K562 (cell line): Measurements from ENCODE around the gene ADD1. TPM values are rescaled to one million over a fixed set of nuclear protein-coding genes. Genes with fewer than 3 reads are reported as not detected.
A peak's percentile ranks its signal among the peaks of the same experiment; 100 is the strongest.

Experiments
- CREBBP ChIP-seq: IDR thresholded peaks from one replicate; pipeline ENCODE4 v1.6.1; 2012; ENCODE audit warnings: low read depth, mild to moderate bottlenecking, control low read depth, inconsistent platforms, low read length
- ESRRB ChIP-seq: fragments of 250-450 bp; sonication (Bioruptor Pico); IDR thresholded peaks from 2 replicates; pipeline ENCODE4 v1.5.0; 2020; ENCODE audit warnings: mild to moderate bottlenecking, moderate library complexity, borderline replicate concordance
- ETV6 ChIP-seq, 3 experiments: fragments of 150-350 bp in 1 of 3; sonication (generic) in 1 of 3; formaldehyde crosslinking in 1 of 3; IDR thresholded peaks; 2 replicates each; pipeline versions ENCODE4 v1.6.1 to v1.8.0; 2014 to 2022; ENCODE audit warnings: borderline replicate concordance in 2 of 3, low read depth in 2 of 3, antibody characterized with exemption in 1 of 3, low read length in 1 of 3, mild to moderate bottlenecking in 1 of 3, missing genetic modification reagents in 1 of 3
- FOXP1 ChIP-seq: sonication (generic); formaldehyde crosslinking; IDR thresholded peaks from 2 replicates; pipeline ENCODE4 v1.8.0; 2022; ENCODE audit warnings: mild to moderate bottlenecking, missing genetic modification reagents
- L3MBTL2 ChIP-seq: fragments of 450-650 bp; IDR thresholded peaks from 2 replicates; pipeline ENCODE4 v1.6.1; 2016; ENCODE audit warnings: mild to moderate bottlenecking, moderate library complexity
- MAFG ChIP-seq: fragments of 450-650 bp; conservative IDR thresholded peaks from 2 replicates; pipeline ENCODE4 v1.6.1; 2016; ENCODE audit warnings: missing genetic modification characterization, missing compliant biosample characterization
- POLR2AphosphoS2 ChIP-seq: IDR thresholded peaks from 2 replicates; pipeline ENCODE4 v1.6.1; 2012; ENCODE audit warnings: low read length, improper control_type of control experiment
- POLR2G ChIP-seq: fragments of 200-400 bp; formaldehyde crosslinking; IDR thresholded peaks from 2 replicates; pipeline ENCODE4 v1.6.1; 2017; ENCODE audit warnings: low read depth, mild to moderate bottlenecking, antibody characterized with exemption, low read length, moderate library complexity
- RBFOX2 ChIP-seq: fragments of 200-400 bp; formaldehyde crosslinking; IDR thresholded peaks from 2 replicates; pipeline ENCODE4 v1.6.1; 2017; ENCODE audit warnings: low read depth, mild to moderate bottlenecking, low read length, moderate library complexity
- RBM15 ChIP-seq: fragments of 200-400 bp; formaldehyde crosslinking; IDR thresholded peaks from 2 replicates; pipeline ENCODE4 v1.6.1; 2018; ENCODE audit warnings: mild to moderate bottlenecking, low read length, moderate library complexity; ENCODE audit not compliant: insufficient read depth
- TCF3 ChIP-seq: sonication (generic); formaldehyde crosslinking; IDR thresholded peaks from 2 replicates; pipeline ENCODE4 v1.4.0; 2020; ENCODE audit warnings: mild to moderate bottlenecking, missing genetic modification reagents
- ZNF707 ChIP-seq: fragments of 250-450 bp; sonication (Bioruptor Pico); conservative IDR thresholded peaks from 2 replicates; pipeline ENCODE4 v1.8.0; 2022; ENCODE audit warnings: inconsistent platforms, mild to moderate bottlenecking, moderate library complexity
- ZNF766 ChIP-seq: fragments of 200-800 bp; sonication (Bioruptor generic); conservative IDR thresholded peaks from 2 replicates; pipeline ENCODE4 v1.6.1; 2016; ENCODE audit warnings: missing genetic modification characterization, missing compliant biosample characterization
- ZSCAN29 ChIP-seq: fragments of 450-650 bp; IDR thresholded peaks from 2 replicates; pipeline ENCODE4 v1.6.1; 2017
- polyA plus RNA-seq, 8 experiments: library from polyadenylated mRNA; depleted of rRNA in 4 of 8; stranded (reverse) in 5 of 8; unstranded in 3 of 8; fragments of >200 nt; fragmentation: Nextera tagmentation in 2 of 8; fragmentation: Illumina TruSeq in 1 of 8; extraction: Ambion mirVana in 2 of 8; extraction: Trizol in 1 of 8; gene quantifications; 2 replicates each; pipeline versions ENCODE4 v1.2.1 to v1.2.3, GENCODE V29; 2011 to 2014; ENCODE audit warnings: inconsistent platforms in 1 of 8, missing spikeins in 1 of 8
- total RNA-seq, 7 experiments: library from RNA; depleted of rRNA in 6 of 7; stranded (reverse); fragments of >200 nt in 6 of 7; fragmentation: Illumina TruSeq in 2 of 7; extraction: Trizol in 2 of 7; gene quantifications; 2 replicates each; pipeline versions ENCODE4 v1.2.1 to v1.2.3, GENCODE V29; 2011 to 2021; ENCODE audit warnings: low replicate concordance in 1 of 7
- TF ChIP-seq, protein P1 (sequence below): sonication (generic); formaldehyde crosslinking; IDR thresholded peaks from 2 replicates; pipeline ENCODE4 v1.8.1; 2023; ENCODE audit warnings: mild to moderate bottlenecking, missing genetic modification reagents

Gene ADD1
- total and polyA plus RNA-seq, 9 of the 15 experiments (the other 6 are each of a cell fraction or from before 2014, with no cell fraction given), result 17.5 to 153 (median 74.0) TPM

DNA sequence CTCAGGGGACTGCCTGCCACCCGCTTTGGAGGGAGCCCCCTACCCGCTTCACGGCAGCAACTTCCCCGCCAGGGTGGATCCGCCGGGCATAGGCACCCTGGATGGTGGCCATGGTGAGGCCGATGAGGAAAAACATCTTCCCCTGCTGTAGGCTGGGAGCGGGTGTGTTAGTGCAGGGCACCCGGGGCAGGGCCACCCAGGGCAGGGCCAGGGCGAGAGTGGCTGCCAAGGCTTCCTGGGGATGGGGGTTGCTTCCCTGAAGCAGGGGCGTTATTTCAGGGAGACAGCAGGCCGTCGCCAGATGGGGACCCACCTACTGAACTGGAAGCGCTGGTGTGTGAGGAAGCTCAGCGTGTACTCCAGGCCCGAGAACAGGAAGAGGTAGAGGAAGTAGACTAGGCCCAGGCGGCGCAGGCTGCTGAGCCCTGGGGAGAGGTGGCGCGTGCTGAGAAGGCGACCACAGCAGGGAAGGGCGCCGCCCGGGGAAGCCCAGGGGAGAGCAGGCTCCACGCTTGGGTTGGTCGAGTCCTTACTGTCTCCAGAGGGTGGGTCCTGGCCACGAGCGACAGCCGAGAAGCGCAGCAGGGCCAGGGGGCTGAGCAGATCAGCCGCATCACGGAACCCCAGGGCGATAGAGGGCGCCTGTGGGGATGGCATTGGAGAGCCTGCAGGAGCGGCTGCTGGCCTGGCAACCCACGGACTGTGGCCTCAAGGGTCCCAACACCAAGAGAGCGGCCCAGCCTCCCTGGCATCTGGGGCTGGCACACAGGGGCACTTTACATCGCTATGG is 88.1 kb downstream of the ADD1 start (continued):
- TF ChIP-seq MAFG (tag) (no peak), L3MBTL2 (no peak), ZNF766 (no peak), RBM15 (no peak), ETV6 (IDR thresholded peaks at IDR 0.05; ENCODE audit: borderline replicate concordance in 1 of 2, low read depth in 2 of 2, low read length in 1 of 2) (0 out of 4 replicates have a peak, but pooled peaks of 1 of the 2 experiments have one; percentile 23), ETV6 (CRISPR knock-in tag; IDR thresholded peaks at IDR 0.05; ENCODE audit: borderline replicate concordance) (no peak), ZNF707 (CRISPR knock-in tag) (no peak), POLR2G (peak; percentile 67), TCF3 (CRISPR knock-in tag) (no peak), CREBBP (no peak), FOXP1 (no peak), ZSCAN29 (no peak), POLR2AphosphoS2 (no peak), RBFOX2 (peak; percentile 13), ESRRB (no peak)
- TF ChIP-seq, protein P1, sequence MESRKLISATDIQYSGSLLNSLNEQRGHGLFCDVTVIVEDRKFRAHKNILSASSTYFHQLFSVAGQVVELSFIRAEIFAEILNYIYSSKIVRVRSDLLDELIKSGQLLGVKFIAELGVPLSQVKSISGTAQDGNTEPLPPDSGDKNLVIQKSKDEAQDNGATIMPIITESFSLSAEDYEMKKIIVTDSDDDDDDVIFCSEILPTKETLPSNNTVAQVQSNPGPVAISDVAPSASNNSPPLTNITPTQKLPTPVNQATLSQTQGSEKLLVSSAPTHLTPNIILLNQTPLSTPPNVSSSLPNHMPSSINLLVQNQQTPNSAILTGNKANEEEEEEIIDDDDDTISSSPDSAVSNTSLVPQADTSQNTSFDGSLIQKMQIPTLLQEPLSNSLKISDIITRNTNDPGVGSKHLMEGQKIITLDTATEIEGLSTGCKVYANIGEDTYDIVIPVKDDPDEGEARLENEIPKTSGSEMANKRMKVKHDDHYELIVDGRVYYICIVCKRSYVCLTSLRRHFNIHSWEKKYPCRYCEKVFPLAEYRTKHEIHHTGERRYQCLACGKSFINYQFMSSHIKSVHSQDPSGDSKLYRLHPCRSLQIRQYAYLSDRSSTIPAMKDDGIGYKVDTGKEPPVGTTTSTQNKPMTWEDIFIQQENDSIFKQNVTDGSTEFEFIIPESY (CRISPR knock-in tag), result peak; percentile 79
